NCI-H2029 (cell line): ENCODE data around the gene MAOB.
"Not testable (repeated sequence)": the region's sequence is repeated elsewhere in the genome, so short reads cannot be mapped to it uniquely, and the experiment has no call there.

ENCODE experiments used
- DNase-seq: peaks from one replicate; lab custom pipeline; 2025; lab: John Stamatoyannopoulos, UW

Gene MAOB

DNA sequence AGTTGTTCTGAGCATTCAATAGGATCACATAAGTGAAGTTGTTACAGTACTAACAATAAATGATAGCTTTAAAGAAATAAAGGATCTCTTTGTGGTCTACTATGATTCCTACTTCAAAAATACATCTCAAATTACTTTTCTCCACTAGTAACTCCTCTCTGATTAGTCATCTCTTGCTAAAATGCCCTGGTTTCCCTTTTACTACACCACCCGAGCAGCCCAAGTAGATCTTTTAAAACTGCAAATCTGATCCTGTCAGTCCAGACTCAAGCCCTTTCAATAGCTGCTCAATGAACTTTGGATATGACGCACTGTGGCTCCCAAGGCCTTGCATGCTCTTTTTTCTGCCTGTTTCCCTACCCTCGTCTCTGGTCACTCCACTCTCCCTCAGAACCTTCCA is 128.6 kb downstream of the MAOB start:
- no peak for DNase-seq

DNA sequence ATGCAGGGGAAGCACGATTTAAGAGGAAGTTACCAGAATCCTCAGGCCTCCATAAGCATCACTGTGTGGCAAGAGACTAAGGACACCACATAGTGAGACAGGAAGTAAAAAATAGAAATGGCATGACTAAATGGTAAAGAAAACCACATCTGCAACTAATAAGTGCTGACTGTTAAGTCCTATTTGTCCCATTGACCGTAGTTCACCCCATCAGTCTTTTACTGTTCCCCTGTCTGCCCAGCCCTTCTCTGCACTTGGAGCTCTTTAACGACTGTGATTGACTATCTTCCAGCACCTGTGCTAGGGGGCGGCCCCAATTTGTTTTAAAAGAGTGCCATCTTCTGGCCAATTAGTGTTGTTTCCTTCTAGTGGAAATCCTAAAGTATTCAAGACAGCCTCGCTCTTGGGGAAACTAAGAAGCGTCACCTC is 132.0 kb downstream of the MAOB start:
- peak; percentile 26 for DNase-seq

DNA sequence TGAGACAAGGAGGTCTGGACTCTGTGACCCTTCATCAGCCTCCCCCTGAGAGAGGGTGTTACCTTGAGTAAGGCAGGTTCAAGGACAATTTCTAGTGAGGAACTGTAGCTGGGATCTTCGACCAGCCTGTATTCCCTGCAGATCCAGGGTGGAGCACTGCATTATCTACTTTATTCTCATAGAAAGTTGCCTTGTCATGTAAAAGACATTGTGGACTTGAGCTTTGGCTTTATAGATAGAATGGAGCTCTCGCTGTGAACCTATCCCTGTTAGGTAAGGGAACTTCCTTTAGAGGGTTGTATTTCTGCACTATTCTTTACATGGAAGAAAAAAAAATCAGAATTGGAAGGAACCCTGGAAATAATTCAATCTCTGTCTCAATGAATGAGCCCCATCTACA is 134.8 kb downstream of the MAOB start:
- DNase-seq: no peak

DNA sequence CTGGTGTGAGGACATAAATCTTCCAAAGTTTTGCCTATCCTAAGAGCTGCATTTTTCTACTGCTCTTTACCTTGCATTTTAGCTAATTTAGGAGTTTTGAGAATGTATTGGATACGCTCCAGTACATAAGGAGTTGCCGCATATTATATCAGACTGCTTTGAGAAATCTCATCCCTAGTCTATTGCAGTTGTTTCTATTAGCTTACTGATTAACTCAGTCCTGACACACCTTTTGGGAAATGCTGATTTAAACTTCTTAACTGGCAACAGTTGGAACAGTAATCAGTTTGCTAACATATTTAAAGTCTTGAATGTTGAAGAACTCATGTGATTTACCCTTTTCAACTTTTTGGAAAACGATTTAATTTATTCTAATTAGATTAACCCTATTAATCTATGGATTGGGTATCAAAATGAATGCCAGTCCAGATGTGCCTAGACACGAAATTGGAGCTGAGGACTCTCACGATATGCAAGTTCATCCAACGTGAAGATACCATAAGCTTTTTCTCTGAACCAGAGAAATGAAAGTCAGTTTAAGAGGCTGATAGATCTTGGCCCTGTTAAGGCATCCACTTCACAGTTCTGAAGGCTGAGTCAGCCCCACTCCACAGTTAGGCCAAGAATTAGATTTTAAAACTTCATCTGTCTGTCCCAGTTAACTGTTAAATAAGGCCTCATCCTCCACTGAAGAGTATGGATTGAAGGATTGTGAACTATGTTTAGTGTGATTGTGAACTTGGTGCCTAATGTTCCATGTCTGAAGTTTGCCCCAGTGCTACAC is 136.1 kb downstream of the MAOB start:
- no peak for DNase-seq

DNA sequence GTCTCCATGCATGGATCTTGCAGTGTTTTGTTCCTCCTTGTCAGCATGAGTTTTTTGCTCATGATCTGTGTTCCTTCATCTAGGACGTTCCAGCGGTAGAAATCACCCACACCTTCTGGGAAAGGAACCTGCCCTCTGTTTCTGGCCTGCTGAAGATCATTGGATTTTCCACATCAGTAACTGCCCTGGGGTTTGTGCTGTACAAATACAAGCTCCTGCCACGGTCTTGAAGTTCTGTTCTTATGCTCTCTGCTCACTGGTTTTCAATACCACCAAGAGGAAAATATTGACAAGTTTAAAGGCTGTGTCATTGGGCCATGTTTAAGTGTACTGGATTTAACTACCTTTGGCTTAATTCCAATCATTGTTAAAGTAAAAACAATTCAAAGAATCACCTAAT is 138.0 kb downstream of the MAOB start:
- DNase-seq: no peak

DNA sequence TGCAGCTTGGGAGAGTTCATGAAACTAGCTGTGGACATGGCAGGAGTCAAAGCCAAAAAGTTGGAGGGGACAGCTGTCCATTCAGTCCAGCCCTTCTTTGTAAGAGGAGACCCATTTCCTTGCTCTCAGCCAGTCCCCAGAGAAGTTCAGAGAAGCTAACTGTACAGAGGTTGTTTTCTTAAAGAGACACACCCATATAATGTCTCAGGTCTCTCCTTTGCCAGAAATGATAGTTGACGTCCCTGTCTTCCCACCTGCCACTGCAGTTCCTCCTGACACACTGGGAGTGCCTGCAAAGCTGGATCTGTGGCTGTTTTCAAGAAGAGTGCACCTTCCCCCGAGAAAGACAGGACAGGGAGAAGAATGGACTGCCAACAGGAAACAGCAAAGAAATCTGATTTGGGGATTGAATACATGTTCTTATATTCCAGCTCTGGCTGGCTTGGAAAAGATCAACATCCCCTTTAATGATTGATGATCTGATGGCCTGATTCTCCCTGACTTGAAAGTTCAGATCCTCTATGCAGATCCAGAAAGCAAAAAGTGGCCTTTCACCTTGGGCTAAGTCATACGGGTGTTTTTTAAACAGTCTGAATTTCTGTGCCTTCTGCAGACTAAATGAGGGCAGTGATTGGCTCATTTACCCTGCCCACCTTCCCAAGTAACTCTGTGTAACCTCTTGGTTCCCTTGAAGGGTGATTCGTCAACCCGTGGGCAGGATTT is 139.0 kb downstream of the MAOB start:
- DNase-seq: no peak

DNA sequence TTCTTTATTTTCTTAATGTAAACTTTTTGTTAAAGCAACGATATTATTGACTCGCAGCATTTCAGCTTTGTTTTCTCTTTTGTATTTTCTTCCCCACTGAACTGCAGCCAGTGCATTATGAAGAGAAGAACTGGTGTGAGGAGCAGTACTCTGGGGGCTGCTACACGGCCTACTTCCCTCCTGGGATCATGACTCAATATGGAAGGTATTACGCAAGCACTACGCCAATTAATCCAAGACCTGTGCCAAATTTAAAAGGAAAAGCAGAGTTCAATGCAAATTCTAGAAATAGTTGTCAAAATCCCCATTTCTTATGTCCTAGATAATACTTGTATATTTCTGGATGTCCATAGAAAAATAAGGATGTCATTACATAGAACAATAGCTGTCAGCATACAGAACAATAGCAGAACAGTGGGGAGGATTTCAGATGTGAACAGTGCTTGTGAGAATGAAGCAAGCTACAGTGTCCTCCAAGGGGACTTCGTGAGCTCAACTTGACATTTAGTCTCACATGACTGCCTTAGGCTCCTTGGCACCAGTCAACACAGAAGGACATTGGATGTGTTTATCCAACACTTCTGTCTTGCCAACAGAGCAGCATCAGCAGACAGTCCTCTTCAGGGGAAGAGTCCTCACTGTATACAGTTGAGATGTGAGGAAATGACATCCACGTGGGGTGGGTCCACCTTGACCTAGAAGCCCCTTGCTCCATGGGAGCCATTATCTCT is 140.2 kb downstream of the MAOB start:
- DNase-seq: no peak

- DNase-seq: peak; percentile 63
Observed at GRCh38 chrX:43735957-43736356, 146.3 kb downstream of the MAOB start.

GRCh38 chrX:43735534-43735933 is 146.7 kb downstream of the MAOB start:
- DNase-seq: no peak

GRCh38 chrX:43734444-43734843 is 147.8 kb downstream of the MAOB start:
- no peak for DNase-seq

DNA sequence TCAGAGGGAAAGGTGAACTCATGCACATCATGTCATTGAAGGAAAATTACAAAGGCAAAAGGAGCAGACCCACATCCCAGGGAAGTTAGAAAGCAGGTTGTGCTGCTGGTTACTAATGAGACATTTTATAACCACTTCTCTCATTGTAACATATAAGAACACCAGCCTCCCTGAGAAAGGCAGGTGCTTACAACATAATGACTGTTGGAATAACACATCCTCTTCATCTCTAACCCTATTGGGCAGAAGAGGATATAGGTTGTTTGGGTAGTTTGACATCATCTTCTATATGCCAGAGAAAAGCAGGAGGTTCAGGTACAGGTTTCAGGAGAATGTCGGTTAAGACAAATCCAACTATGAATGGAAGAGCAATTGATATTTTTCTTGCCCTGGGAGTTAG is 148.6 kb downstream of the MAOB start:
- no peak for DNase-seq

GRCh38 chrX:43731086-43731485 is 151.2 kb downstream of the MAOB start:
- DNase-seq: no peak

DNA sequence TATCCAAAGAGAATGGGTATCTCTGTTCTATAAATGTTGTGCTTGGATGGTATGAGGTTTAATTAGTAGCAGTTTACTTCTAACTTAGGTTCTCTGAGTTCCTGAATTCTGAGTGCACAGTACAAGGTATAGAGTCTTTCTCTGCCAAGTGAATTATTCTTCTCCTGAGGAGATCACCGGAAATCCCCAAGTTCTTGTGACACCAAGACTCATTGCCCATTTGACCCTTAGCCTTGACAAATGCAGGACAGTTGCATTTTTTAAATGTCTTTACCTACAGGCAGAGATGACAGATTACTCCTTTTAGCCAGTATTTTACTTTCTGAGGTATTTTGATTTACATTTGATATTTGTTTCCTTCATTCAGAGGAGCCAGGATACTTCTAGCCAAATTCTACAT is 153.3 kb downstream of the MAOB start:
- DNase-seq: no peak

DNA sequence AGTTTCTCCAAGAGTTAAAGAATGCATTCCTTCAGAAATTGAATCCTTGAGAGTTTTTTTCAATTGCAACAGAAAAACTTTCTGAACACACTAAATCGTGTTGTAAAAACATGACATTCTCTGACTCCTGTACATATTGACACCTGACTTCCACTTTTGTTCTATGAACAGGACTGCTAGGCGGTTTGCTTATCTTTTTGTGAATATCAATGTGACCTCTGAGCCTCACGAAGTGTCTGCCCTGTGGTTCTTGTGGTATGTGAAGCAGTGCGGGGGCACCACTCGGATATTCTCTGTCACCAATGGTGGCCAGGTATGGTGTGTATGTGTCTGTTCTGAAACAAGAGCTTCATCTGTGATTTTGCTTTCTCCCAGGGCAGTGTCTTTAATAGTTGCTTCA is 154.2 kb downstream of the MAOB start:
- DNase-seq: no peak

GRCh38 chrX:43727254-43727653 is 155.0 kb downstream of the MAOB start:
- peak; percentile 11 for DNase-seq

- DNase-seq: not testable (repeated sequence)
Observed at GRCh38 chrX:43725227-43725626, 157.0 kb downstream of the MAOB start.

DNA sequence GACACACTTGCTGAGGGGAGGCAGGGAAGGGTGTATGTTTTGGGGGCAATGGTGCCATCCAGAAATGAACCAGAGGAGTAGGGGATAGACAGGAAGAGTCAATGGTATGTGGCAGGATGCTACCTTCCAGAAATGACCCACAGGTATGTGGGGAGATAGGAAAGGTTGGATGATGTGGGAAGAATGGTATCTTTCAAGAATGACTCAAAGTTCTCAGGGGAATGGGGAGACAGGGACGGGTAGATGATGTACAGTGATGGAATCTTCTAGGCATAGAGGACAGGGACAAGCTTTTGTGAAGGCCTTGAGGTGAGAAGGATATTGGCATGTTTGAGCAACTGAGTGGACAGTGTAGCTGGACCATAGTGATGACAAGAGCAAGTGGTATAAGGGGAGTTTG is 161.3 kb downstream of the MAOB start:
- no peak for DNase-seq

DNA sequence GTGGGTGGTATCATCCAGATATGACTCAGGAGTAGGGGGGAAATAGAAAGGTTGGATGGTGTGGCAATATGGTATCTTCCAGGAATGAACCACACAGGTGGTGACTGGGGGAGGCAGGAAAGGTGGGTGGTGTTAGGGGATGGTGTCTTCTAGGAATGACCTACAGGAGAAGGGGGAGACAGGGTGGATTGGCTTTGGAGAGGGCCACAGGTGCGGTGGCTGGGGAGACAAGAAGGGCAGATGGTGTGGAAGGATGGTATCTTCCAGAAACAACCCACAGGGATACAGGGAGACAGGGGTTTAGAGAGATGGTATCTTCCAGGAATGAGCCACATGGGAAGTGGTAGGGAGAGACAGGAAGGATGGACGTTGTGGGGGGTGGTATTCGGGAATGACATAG is 162.2 kb downstream of the MAOB start:
- no peak for DNase-seq

DNA sequence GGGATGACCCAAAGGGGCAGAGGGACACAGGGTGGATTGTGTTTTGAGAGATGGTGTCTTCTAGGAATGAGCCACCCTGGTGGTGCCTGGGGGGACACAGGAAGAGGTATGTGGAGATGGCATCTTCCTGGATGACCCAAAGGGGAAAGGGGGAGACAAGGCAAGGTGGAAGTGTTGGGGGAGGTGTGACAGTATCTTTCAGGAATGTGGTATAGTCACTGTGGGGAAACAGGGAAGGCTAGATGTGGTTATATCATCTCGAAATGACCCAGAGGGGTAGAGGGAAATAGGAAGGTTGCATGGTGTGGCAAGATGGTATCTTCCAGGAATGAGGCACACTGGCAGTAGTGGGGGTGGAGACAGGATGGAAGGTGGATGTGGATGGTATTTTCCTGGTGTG is 163.3 kb downstream of the MAOB start:
- DNase-seq: no peak

DNA sequence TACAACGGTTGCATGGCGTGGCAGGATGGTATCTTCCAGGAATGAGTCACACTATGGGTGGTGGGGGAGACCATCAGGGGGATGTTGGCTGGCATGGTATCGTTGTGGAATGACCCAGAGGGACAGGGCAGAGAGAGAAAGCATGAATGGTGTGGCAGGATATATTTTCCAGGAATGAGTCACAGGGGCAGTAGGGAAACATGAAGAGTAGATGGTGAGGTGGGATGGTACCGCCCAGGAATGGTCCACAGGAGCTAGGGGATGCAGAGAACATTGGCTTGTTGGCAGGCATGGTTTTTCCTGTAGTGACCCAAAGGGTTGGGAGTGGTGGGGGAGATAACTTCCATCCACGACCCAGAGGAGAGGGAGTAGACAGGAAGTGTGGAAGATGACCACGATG is 163.7 kb downstream of the MAOB start:
- DNase-seq: no peak

DNA sequence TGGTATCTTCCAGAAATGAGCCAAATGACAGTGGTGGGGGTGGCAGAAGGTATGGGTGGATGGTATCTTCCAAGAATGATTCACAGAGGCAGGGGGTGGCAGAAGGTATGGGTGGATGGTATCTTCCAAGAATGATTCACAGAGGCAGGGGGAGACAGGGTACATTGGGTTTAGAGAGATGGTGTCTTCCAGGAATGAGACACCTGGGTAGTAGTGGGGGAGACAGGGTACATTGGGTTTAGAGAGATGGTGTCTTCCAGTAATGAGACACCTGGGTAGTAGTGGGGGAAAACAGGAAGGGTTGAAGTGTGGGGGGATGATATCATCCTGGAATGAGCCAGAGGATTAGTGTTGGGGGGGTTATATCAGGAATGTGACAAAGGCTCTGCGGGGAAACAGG is 164.2 kb downstream of the MAOB start:
- DNase-seq: no peak

GRCh38 chrX:43717161-43717560 is 165.1 kb downstream of the MAOB start:
- no peak for DNase-seq

GRCh38 chrX:43716696-43717095 is 165.6 kb downstream of the MAOB start:
- no peak for DNase-seq
